Fibroblast of peridontal ligament (primary cell): ENCODE measurements around the gene NFYB.
"Not testable (repeated sequence)": the region's sequence is repeated elsewhere in the genome, so short reads cannot be mapped to it uniquely, and the experiment has no call there.

Experiments
- DNase-seq: peaks from one replicate; pipeline ENCODE4 v3.0.0-alpha.2; 2010; ENCODE audit errors: extremely low read depth

Gene NFYB

DNA sequence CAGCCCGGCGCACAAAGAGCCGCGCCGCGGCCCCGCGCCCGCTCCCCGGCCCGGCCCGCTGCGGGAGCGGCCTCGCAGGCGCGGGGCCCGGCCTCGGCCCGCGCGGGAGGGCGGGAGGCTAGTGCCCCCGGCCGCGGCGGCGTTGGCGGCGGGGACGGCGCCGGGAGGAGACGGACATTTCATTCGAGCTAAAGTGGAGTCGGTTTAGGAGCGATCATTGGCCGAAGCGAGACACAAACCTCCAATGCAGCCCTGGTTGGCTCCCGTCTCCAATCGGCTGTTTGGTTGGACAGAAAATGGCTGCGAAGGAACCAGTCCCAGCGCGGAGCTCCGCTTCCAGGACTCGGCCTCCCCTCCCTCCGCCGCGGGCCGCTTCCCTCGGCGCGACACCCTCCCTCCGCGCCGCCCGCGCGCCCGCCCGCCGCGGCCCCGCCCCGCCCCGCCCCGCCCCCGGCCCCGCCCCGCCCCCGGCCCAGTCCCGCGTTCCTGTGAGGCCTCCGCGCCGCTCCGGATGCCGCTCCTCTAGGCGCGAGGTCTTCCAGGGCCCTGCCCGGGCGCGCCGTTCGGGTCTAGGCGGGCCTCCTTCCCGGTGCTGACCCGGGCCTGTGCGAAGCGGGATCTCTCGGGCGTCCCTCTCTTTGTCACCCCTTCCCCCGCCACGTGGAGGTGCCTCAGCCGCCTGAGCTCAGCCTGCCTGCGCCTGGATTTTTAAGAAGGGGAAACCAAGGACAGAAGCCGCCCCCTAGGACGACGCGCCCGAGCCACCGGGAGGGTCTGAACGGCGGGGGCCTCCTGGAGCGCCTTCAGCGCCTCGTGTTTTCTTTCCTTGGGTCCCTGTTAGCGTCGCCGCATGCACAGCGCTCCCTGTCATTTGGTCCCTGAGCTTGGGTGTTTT lies at the start of gene NFYB:
NFYB (minus strand) TSS at position 309 of the 895 bp plus-strand sequence. CDS start 2,757 bp downstream, outside the sequence.
- peak; percentile 97 for DNase-seq

DNA sequence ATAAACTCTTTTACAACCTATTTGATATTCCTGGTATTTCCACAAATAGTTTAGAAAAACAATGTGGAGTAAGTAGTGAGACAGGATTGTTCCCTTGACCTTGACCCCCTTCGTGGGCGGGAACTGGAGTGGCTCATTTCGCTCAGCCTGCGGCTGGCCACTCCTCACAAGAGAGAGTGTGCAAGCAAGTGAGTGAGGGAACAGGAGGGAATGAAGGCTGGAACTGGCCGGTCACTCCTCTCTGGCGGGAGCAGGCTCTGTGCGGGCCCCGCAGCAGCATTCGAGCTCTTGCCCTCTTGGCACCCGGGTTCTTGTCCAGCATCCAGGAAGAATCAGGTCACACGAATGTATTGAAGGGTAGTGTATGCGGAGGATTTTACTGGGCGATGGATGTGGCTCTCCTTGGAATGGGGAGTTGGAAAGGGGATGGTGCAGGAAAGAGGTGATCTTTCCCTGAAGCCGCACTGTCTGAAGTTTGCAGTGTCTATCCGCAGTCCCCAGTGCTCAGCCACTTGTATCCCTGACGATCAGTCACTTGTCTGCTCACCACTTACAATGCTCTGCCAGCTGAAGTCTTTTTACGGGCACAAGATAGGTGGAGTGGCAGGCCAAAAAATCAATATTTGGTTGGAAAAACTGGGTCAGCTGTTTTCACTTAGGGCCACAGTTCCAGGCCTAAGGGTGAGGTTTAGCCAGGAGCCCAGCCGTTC lies 49.6 kb upstream of the NFYB start:
- no peak for DNase-seq

DNA sequence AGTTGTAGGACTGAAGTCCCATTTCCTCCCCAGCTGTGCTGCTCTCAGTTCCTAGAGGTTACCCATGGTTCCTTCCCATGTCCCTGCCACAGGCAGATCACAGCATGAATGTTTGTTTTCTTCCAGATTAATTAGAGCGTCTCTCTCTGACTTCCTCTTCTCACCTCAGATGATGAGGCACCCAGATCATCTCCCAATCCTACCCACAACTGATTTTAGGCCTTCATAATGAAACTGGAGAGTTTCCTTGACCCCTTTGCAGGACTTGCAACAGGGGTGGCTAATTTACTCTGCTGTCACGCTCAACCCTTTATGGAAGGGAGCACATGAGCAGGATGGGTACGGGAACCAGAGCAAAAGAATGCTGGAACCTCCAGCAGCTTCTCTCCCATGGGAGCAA lies 45.4 kb upstream of the NFYB start:
- no peak for DNase-seq

DNA sequence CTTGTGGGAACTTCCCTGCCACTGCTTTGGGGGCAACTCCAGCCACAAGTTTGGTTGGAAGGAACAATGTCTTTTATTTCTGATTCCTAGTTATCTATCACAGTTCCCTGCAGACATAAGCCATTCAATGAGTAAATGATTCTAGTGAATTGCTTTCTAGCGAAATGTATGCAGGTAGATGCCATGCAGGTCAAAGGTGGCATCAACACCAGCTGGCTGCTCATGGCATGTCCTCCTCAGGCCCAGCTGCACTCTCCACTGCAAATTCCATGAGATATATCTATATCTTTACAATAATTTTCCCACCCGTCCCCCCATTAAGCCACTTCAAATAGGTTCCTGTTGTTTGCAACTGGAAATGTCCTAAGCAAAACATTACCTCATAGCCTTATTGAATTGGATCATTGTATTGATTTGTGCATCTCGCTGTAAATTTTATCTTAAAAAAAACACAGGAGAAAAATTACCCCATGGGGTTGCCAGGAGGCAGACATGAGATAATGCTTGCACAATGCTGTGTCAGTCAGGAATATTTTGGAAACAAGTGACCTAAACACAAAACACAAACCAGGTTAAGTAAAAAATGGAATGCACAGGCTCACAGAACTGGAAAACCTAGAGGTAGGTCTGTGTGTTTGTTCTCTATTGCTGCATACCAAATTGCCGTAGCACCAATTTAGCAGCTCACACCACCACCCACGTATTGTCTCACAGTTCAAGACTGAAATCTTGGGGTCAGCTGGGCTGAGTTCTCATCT lies 44.8 kb upstream of the NFYB start:
- no peak for DNase-seq

DNA sequence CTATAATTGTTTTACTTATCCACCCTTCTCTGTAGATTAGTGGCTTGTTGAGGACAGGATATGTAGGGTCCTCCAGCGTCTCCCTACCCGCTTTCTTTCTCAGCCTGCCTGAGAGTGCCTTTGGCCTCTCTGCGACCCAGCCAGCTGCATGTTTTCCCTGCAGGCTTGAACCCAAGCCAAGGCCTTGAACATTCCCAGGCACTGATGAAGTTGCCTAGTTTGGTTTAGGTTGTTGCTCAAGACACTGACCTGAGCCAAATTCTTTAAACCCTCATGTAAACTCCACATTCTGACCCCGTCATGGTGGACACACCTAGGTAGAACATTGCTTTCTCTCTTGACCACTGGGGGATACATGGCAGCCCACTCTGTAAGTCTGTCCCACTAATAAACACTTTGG lies 44.1 kb upstream of the NFYB start:
- DNase-seq, result peak; percentile 97

DNA sequence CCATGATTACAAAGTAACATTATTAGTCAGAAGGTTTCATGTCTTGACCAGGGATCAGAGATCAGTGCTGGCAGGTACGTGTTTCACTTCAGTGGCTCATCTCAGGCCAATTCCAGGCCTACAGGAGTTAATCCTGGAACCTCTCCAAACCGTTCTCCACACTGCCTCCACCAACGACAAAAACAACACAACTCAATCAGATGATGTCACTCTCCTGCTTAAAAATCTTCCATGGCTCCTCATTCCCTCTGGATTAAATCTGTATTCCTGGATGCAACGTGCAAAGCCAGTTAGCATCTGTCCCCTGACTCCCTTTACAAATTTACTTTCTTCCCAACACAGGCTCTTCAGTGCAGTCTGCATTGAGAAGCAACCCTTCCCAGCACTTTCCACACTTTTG lies 43.3 kb upstream of the NFYB start:
- DNase-seq, result peak; percentile 46

DNA sequence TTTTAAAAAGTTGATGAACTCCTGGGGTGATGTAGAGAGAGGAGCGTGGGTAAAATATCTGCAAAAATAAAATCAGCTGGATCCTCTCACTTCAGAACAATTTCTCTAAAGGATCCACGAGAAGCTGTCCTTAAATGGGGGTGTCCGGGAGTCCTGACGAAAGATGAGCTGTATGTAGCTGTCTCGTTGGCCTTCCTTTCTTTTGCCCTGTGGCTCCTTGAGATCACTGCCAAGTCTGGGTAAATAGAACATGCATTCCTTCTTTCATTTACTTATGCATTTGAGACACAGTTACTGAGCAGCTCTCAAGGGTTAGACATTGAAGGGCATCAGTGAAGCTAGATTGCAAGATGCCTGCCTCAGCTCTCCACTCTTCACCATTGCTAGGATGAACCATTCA lies 42.4 kb upstream of the NFYB start:
- DNase-seq, result peak; percentile 29

DNA sequence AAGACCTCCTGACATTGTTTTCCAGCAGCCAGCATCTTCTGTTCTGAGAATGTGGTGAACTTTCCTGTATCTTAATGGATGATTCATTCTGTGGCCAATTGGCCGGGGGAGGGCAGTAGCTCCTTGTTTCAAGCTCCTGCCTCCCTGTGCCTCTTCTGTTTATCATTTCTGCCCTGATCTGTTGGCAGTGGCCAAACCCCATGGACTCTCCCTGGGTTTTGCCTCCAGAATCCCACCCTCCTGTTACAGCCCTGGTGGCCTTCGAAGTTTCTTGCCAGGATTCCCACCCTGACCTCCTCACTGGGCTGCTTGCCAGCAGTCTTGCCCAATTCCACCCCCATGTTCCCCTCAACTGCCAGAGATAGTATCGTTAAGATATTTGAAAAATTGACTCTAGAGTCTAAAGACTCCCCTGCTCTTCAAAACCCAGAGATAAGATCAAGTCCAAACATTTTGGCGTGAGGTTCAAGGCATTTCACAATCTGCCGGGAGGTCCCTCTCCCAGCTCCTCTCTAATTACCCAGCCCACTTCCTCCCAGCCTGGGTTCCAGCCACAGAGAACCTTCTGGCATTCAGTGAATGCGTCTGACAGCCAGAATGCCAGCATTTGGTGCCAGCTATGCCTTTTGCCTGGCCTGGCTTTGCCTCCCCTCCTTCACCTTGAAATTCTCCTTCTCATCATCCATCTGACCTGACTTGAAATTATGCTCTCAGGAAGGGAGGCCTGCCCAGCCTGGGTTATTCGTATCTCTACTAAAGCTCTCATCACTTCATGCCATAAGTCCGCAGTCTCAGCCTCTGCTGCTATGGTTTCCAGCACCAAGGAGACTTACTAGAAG lies 39.9 kb upstream of the NFYB start:
- peak; percentile 96 for DNase-seq

DNA sequence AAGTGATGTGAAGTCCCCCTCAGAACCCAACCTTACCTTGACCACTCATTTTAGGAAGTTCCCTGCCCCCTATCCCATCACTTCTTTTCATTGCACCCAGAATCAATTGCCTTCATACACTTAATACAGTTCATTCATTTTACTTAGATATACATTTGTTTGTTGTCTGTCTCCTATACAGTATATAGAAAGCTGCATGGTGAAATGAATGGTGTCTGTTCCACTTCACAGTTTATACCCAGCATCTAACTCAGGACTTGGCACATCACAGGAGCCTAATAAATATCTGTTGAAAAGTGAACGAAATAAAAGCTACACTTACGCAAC lies 39.3 kb upstream of the NFYB start:
- no peak for DNase-seq

DNA sequence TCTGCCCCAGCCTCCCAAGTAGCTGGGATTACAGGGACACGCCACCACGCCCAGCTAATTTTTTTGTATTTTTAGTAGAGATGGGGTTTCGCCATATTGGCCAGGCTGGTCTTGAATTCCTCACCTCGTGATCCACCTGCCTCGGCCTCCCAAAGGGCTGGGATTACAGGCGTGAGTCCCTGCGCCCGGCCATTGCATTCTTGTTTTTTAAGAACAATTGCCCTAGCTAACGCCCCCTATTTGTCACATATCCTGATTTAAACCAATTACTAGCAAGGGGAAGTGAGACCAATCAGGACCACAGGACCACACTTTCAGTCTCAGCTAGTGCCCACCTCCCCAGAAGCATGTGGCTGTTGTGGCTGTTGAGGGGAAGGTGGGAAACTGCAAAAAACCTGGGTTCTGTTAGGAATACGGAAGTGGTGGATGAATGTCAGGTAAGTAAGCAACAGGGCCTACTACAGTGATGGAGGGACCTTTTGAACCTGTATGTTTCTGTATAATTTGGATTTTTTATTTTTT lies 37.8 kb upstream of the NFYB start:
- no peak for DNase-seq

DNA sequence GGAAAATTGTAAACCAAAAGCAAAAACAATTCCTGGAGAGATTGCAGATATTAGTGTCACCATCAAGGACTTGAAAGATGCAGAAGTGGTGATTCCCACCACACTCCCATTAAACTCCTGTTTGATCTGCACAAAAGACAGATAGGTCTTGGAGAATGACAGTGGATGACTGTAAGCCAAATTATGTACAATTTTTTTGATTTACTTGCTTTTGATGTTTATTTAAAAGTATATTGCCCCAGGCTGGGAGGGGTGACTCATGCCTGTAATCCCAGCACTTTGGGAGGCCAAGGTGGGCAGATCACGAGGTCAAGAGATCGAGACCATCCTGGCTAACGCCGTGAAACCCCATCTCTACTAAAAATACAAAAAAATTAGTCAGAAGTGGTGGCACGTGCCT lies 35.8 kb upstream of the NFYB start:
- not testable (repeated sequence) for DNase-seq

DNA sequence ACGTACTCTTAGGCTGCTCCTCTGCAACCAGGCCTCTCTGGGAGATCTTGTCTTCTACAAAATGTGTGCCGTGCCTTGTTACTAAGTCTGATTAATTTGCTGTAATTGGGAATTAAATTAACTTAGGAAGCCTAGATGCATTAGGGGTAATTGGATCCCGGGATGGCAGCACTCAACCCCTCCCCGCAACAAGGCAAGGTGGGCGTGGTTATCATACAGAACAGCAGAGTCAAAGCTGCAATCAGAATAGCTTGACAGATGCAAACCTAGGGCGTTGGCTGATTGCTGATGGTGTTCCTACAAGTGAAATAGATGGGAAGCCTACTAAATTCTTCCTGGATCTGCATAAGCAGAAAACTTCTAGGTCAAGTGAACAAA lies 34.5 kb upstream of the NFYB start:
- no peak for DNase-seq

DNA sequence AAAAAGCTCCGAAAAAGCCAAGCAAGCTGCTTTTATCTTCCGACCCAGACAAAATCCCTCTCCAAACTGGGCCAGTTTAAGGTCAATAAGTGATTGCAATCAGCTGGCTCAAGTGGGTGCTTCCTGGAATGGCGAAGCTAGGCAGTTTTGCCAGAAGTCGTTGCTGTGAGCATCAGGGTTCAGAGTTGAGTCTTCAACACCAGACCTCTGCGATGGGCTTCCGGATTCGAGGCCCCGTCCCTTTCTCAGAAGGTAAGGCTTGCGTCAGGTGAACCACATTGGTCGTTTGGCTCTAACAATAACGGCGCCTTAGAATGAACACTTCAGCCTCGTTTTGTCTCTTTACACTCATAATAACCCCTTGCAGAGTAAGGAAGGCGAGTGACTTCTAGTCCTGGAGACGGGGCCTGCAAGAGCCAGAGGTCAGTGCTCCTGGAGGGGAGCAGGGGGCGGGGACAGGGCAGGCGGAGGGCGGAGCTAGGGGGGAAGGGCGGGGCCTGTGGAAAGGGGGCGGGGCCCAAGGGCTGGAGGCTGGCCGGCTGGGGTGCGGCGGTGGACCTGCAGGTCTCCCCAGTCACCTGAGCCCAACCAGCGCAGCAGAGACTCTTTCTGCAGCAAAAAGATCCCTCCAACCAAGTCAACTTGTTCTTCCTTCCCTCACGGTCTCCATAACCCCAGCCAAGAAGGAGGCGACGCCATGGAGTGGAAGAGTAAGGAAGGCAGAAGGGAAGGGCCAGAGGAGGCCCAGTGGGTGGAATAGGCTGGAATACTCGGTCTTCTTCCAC lies 34.0 kb upstream of the NFYB start:
- DNase-seq, result no peak

DNA sequence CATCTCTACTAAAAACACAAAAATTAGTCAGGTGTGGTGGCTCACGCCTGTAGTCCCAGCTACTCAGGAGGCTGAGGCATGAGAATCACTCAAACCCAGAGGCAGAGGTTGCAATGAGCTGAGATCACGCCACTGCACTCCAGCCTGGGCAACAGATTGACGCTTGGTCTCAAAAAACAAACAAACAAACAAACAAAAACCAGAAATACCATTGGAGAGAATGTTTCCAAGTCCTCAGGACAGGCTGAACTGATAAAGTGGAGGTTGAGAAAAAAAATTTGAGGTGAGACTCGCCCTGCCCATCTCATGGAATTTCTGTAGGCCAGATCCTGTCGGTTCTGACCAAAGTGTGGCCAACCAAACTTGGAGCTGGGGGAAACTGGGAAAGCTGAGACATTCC lies 30.6 kb upstream of the NFYB start:
- no peak for DNase-seq

DNA sequence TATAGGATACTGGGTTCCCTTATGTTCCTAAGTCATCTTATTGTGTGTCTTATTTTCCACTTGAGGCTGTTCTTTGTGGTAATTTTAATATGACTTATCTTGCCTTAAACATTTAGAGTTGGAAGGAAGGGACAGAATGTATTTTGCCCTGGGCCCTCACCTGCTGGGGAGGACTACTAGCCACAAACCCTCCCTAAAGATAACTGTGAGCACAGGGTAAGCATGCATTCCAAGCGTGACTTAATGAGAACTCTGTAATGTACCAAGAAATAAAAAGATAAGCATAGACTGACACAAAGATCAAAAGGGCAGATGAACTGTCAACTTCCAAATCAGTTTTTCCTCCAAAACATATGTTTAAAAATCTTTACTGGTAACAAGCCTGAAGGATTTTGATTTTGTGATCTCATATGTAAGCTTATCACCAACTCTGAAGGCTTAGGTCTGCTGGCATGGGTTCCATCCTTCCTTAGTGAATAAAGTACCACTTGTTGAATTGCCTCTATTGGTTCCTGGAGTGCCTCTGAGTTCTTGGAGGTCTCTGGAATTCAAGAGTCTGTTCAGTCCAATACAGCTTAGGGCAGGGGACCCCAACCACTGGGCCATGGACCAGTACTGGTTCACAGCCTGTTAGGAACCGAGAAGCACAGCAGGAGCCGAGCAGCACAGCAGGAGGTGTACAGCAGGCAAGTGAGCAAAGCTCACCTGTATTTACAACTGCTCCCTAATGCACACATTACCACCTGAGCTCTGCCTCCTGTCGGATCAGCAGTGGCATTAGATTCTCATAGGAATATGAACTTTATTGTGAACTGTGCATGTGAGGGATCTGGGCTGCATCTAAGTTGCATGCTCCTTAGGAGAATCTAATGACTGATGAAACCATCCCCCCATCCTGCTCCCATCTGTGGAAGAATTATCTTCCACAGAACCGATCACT lies 29.8 kb upstream of the NFYB start:
- DNase-seq, result no peak

DNA sequence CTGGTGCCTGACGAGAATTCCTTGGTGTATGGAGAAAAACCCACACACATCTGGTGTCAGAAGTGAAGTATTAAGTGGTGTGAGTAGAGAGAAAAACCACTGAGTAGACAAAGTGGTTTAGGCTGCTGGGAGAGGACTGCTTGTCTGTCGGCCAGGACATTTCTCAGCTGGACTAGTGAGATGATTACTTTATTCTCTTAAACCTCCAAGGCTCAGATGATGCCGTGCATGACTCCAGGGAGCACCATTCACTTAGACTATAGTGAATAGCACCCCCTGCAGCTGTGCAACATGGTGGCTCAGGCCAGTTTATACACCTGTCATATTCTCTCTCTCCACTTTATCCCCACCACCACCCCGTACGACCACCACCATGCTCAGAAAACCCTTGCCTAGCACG lies 28.5 kb upstream of the NFYB start:
- peak; percentile 35 for DNase-seq

DNA sequence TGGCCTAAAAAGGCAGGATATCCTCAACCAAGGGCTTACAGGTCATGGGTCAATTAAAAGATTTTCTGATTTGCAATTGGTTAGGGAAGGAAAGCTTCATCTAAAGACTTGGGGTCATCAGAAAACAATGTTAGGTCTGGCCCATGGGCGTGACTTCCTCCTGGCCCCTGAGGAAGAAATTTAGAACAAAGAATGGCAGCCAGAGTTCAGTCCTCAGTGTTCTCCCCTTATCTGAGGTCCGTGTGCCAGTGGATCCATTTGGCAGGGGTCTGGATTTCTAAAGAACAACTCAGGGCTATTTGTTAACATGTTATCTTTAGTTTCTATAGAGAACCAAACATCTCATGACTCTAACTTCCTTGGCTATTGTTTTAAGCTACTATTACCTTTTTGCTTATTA lies 27.8 kb upstream of the NFYB start:
- no peak for DNase-seq

DNA sequence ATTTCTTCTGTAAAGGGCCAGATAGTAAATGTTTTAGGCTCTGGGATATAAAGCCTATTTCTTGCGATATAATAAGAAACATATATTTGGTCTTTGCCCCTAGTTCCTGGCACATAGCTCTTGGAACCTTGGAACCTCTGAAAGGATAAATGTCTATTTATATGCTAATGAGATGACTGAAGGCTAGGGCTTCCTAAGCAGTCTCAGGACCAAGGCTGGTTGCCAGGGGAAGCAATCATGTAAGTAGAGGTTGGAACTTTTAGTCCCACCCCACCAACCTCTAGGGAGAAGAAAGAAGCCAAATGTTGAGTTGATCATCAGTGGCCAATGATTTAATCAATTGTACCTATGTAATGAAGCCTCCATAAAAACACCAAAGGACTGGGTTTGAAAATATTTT lies 26.6 kb upstream of the NFYB start:
- no peak for DNase-seq

DNA sequence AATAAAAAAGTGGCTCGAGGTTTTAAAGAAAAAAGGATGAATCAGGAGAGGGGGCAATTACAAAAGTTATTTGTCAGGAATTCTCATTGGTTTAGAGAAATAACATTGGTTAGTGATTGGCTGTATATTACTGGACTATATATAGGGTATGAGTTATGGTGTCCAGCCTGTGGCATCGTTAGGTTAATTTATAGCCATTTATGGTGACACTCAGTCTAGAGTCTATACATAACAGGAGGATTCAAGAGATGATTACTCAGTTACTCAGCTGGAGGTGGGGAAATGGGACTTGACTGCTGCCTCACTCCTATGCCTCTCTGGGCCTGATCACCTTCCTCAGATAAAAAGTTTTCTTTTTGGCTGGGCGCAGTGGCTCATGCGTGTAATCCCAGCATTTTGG lies 25.6 kb upstream of the NFYB start:
- DNase-seq, result no peak

DNA sequence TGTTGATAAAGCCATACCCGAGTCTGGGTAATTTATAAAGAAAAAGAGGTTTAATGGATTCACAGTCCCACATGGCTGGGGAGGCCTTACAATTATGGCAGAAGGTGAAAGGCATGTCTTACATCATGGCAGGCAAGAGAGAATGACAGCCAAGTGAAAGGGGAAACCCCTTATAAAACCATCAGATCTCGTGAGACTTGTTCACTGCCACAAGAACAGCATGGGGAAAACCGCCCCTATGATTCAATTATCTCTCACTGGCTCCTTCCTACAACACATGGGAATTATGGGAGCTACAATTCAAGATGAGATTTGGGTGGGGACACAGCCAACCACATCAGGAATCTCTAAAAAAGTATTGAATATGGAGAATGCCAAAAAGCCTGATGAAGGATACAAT lies 25.0 kb upstream of the NFYB start:
- not testable (repeated sequence) for DNase-seq
